GM15510 (cell line): ENCODE measurements around the gene SIGLEC11.

ENCODE experiments used
- POLR2A ChIP-seq: IDR thresholded peaks from 3 replicates; pipeline ENCODE4 v1.6.1; 2011; ENCODE audit warnings: borderline replicate concordance; ENCODE audit not compliant: insufficient read length; ENCODE audit errors: extremely low read depth

The SIGLEC11 gene

GRCh38 chr19:49988007-49988406 lies 27.0 kb upstream of the SIGLEC11 start:
- no peak for TF ChIP-seq POLR2A

GRCh38 chr19:49987159-49987698 lies 26.3 kb upstream of the SIGLEC11 start:
- TF ChIP-seq POLR2A, result no peak

DNA sequence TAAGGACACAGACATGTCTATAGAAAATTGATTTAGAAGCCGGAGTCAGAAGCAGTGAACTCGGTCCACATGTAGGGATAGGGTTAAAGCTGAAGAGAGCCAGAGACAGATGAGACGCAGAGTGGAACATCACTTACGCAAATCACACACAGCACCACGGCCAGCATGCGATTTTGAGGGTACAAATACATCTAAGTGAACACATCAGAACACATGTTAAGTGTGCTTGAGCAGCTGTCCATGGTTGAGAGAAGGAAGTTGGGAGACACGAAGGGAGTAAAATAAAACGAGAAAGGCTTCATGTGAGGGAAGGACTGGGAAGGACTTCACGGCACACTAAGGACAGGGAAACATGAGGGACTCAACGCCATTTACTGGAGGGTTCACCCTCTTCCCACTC lies 25.4 kb upstream of the SIGLEC11 start:
- TF ChIP-seq POLR2A, result no peak

- no peak for TF ChIP-seq POLR2A
Observed at GRCh38 chr19:49985871-49986270, 24.9 kb upstream of the SIGLEC11 start.

GRCh38 chr19:49984491-49984890 lies 23.5 kb upstream of the SIGLEC11 start:
- TF ChIP-seq POLR2A, result no peak

DNA sequence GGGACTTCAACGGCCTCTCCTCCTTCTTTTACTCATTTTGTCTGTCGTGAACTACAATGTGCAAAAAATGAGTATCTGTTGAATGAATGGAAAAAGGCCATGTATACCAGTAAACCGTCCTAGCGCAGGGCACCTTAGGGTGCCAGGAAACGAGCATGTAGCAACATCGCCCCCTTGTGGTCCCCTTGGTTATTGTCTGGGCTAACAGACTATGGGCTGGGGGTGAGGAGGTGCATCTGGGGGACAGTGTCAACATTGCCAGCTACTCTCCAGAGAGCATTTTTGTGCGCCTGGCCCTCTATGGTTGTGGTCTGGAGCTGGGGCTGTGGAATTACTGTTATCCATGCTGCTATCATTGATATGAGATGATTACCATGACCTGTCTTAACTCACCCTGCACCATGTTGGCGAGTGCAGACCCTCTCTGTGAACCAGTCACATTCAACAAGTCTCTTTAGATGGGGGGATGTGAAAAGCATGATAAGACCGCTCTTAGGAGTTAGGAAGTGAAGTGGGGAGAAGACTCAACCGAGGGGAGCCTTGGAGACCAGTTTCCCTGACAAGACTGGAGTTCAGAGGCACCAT lies 22.8 kb upstream of the SIGLEC11 start:
- TF ChIP-seq POLR2A, result no peak

- TF ChIP-seq POLR2A, result no peak
Observed at GRCh38 chr19:49981603-49982593, 20.9 kb upstream of the SIGLEC11 start.

- no peak for TF ChIP-seq POLR2A
Observed at GRCh38 chr19:49978324-49978723, 17.4 kb upstream of the SIGLEC11 start.

DNA sequence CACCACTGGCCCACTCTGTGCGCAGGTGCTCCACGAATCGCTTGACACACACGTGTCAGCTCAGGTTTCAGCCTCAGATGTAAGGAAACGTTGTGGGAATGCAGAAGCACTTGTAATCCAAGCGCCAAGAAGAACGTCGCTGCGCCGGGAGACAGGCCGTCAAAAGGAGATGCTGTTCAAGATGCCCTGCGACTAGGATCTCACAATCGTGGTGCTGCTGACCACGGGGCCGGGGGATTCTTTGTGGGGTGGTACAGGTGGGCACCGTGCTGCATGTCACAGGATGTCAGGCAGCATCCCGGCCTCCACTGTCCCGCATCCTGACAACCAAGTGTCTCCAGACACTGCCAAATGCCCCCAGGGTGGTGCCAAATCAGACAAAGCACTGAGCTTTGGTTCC lies 16.9 kb upstream of the SIGLEC11 start:
- TF ChIP-seq POLR2A, result no peak

DNA sequence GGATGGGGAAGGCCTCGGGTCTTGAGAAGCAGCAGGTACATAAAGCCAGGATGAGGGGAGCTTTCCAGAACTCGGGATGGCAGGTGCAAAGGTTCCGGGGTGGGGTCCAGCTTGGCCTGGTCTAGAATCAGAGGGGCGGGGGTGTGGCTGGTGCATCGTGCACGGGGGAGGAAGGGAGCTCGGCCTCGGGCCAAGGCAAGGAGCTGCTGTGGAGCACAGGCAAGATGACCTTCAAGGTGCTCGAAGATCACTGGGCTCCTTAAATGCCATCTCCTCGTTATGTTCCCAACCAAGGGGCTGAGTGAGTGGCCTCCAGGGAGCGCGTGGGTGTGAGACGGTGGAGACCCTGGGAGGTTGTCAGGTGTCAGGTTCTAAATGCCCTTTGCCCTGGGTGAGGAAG lies 16.1 kb upstream of the SIGLEC11 start:
- no peak for TF ChIP-seq POLR2A

- TF ChIP-seq POLR2A, result no peak
Observed at GRCh38 chr19:49976496-49976895, 15.5 kb upstream of the SIGLEC11 start.

DNA sequence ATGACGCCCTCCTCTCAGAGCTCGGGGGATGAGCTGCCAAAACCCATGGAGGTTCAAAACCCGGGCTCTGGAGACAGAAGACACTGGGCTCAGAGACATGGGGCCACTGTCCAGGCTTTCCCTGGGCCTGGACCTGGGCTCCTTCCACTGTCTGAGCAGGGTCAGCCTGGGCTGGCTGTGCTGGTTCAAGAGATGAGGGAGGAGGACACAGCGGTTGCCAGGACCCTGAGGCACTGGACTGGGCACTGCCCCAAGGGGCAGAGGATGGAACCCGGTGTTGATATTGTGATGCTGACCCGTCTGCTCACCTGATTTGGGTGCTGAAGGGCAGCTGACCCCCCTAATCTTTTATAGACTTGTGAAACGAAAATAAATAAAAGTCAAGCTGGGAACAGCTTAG lies 14.1 kb upstream of the SIGLEC11 start:
- no peak for TF ChIP-seq POLR2A

GRCh38 chr19:49973987-49974386 lies 13.0 kb upstream of the SIGLEC11 start:
- no peak for TF ChIP-seq POLR2A

DNA sequence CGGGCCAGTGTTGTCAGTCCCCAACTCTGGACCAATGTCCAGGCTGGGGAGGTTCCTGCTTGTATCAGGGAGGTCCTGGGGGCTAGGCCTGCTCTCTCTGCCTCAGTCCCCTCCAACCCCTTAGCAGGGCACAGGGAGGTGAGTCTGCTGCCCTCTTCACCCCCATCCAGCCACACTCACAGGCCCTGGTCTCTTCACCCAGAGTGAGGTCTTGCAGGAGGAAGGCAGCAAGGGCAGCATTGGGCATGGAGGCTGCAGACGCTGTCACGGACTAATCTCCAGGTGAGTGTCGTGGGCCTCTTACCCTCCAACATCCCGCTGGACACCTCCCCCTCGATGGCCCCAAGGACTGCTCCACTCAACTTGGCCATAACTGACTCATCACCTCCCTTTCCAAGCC lies 11.9 kb upstream of the SIGLEC11 start:
- TF ChIP-seq POLR2A, result no peak

DNA sequence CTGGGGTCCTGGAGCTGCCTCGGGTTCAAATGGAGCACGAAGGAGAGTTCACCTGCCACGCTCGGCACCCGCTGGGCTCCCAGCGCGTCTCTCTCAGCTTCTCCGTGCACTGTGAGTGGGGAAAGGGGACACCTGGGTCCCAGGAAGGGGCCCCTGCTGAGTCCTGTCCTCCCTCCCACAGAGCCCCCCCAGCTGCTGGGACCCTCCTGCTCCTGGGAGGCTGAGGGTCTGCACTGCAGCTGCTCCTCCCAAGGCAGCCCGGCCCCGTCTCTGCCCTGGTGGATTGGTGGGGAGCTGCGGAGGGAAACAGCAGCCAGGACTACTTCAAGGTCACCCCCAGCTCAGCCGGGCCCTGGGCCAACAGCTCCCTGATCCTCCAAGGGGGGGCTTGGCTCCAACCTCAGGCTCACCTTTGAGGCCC lies 11.0 kb upstream of the SIGLEC11 start:
- no peak for TF ChIP-seq POLR2A
